HG03378 (cell line): ENCODE results near the gene HIC2.
"Not testable (repeated sequence)": the region's sequence is repeated elsewhere in the genome, so short reads cannot be mapped to it uniquely, and the experiment has no call there.

Experiments used
- ATAC-seq: cut with Tn5 transposase; IDR thresholded peaks from one replicate; pipeline ENCODE4 v1.9.1; 2021; ENCODE audit warnings: mild to moderate bottlenecking, moderate library complexity; ENCODE audit not compliant: unreplicated experiment

Gene HIC2

DNA sequence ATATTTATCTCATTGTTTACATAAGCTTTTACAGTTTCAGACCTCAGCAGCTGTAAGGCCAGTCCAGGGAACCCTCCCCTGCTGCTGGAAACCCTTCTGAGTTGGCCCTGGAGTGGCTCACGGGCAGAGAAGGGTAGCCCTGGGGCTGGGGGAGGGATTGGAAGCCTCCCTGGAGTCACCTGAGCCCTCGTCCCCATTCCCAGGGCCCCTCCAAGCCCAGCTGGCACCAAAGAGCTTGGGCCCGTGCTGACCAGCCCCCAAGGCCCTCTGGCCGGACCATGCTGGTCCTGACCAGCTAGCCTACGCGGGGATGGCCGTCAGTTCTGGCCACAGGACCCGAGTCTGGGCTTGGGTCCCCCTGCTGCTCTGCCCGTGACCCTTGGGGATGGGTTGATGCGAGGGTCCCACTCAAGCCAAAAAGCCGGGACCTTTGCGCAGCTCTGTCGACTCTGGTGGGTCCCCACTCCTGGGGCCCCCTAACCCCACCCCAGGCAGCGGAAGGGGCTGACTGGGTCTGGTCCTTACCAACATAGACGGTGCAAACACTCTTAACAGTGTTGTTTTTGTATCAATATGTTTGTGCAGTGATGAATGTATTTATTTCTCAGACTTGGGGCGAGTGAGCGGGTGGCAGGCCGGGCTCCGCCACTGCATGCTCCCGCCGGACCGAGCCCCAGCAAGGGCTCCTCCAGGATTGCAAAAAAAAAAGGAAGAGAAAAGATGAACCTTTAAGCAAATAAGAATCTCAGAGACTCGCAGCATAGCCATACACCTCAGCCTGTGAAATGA, 32.6 kb downstream of the HIC2 start:
- no peak for ATAC-seq

DNA sequence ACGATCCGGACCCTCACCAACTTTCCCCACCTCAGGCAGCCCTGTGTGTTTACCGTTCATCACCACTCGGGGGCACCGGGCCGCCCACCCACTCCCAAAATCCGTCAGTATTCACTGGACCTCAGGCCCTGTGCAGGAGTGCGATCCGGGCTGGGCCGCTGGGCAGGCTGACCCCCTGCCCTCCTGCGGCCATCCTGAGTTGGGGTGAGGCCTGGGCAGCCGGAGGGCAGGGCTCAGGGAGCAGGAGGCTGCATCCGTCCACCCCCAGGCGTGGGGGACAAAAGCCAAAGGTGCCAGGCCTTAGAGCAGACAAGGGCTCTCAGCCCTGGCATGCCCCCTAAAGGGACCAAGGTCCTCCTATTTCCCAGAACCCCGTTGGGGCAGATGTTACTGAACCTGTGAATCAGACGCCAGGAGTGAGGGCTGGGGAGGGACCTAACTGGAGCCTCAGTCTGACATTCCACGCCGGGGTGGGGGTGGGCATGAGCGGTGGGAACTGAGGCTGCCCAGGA, 33.2 kb downstream of the HIC2 start:
- no peak for ATAC-seq

DNA sequence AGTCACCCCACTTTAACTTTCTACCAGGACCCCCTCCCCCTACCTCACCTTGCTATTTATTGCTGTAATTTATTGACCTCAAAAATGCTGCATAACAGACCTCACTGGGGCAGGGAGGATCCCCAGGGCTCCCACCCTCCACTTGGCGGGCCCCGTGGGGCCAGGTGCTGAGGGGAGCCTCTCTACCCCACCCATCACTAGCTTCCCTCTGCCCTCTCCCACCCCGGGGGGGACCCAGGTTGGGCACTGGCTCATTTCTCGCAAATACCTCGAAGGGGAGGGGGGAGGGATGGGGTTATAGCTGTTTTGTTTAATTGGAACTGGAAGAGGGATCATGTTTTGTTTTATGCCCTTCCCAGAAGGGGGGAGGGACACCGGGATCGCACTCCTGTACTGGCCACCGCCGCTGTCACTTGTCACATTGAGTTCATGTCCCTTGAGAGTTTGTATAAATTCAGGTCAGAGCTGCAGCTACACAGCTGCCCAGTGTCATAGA, 33.7 kb downstream of the HIC2 start:
- no peak for ATAC-seq

DNA sequence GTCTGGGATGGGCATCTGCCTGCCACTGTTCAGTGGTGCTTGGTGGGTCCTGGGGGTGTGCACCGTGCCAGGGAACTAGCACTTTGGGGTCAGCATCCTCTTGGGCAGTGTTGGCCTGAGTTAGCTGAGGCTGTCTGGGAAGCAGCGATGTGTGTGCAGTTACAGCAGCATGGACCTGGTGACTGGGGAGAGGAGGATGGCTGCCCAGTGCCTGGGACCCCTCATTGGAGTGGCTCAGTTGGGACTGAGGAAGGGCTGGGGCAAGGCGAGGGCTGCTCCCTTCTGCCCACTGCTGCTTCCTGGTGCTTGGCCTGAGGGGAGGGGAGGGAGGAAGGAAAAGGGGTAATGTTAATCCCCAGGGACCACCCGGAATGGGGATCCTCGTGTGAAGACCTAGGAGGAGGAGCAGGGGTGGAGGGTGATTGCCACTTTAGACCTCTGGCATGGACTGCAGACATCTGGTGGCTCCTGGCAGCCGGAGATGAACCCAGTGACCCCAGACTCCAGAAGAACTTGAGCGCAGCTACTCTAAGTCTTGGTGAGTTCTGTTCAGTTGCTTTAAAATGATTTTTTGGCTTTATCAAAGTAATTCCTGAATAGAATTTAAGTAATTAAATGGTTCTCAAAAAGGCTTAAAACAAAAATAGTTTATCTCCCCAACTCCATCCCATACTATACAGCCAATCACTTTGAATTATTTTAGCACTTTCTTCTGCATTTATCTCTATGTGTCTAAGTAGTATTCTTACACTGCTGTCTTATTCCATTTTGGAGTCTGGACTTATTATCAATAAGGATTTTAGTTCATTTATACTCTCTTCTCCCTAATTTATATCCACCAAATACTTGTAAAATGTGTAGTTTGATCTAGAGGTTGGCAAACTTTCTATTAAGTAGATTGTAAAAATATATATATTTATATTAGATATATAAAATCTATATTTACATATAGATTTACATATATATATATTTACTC, 34.7 kb downstream of the HIC2 start:
- ATAC-seq: no peak

DNA sequence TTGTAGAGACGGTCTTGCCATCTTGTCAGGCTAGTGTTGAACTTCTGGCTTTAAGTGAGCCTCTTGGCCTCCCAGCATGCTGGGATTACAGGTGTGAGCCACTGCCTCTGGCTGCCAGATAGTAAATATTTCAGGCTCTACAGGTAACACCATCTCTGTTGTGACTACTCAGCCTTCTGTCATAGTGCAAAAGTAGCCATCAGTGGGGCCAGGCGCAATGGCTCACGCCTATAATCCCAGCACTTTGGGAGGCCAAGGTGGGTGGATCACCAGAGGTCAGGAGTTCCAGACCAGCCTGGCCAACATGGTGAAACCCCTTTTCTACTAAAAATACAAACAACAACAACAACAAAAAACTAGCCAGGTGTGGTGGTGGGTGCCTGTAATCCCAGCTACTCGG, 35.5 kb downstream of the HIC2 start:
- not testable (repeated sequence) for ATAC-seq

DNA sequence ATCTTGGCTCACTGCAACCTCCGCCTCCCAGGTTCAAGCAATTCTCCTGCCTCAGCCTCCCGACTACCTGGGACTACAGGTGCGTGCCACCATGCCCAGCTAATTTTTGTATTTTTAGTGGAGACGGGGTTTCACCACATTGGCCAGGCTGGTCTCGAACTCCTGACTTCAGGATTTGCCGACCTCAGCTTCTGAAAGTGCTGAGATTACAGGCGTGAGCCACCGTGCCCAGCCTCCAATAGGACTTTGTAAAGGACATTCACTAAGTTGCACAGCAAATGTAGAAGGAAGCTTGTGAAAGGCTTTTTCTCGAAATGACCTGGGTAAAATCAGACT, 37.8 kb downstream of the HIC2 start:
- ATAC-seq: not testable (repeated sequence)

DNA sequence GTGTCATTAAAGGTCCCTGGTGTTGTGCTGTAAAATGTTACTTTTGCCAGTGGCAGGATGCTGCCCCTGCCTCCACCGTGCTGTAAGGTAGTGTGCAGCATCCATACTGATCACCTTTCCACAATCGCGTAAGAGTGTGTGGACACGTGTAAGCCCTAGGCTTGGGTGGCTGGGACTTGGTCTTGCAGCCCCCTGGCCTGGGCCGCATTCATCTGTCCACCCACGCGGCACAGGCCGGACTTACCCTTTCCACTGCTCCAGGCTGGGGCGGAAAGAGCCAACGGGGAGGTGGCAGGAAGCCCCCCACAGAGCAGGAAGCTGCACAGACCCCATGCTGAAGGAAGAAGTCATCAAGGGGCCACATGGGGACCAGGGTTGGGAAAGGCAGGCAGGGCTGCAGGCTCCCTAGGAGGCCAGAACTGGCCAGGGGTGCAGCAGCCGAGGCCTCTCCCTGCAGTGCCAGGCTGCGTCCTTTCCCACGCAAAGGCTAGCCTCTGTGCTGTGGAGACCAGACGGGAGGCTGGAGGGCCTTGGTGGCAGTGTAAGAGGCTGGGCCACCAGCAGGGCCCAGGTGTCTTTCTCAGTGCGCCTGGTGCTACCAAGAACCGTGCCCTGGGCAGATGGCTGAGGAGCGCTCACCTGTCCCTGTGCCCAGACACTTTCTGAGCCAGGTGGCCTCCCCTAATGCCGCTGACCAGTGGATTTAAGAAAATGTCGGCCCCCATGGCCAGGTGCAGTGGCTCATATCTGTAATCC, 38.3 kb downstream of the HIC2 start:
- no peak for ATAC-seq

DNA sequence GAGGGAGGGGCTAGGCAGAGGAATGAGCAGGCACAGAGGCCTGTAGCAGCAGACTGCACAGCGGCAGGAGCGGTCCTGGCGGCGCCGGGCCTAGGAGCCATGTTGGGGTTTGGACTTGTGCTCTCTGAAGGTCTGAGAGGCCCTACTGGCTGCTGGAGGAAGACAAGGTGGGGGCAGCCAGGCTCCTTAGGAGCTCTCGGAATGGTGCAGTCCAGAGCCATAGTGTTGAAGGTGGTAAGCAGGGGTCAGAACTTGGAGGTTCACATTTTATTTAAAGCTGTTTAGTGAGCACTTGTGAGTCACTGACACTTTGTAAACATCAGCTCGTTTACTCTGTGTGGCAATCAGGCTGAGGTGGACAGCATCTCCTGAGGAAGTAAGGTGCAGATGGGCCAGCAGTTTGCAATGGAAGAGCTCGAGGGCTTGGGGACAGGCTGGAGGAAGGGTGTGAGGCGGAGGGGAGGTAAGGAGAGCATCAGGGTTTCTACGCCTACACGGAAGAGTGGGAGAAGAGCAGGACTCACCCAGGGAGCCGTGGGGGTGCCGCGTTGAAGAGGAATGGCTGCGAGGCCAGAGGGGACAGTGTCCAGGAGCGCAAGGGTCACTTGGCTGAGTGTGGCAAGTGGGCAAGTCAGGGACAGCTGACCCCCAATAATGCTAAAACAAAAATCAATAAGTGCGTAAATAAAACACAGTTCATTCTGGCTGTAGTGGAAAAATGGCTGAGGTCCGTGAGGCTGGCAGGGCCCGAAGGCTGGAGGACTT, 40.0 kb downstream of the HIC2 start:
- no peak for ATAC-seq

DNA sequence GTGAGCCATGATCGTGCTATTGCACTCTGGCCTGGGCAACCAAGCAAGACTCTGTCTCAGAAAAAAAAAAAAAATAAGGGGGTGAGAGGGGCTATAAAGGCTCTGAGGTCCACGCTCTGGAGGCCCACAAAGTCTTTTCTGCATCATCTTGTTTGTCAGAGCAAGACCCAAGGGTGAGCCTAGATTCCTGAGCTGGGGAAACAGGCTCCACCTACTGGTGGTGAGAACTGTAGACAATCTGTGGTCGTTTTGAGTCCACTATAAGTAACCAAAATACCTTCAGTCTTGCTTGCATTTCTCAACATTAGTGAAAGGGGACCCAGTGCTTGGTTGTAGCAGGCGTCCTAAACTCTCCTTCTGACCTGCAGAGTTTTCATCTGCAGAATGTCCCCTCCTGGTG, 45.5 kb downstream of the HIC2 start:
- not testable (repeated sequence) for ATAC-seq

DNA sequence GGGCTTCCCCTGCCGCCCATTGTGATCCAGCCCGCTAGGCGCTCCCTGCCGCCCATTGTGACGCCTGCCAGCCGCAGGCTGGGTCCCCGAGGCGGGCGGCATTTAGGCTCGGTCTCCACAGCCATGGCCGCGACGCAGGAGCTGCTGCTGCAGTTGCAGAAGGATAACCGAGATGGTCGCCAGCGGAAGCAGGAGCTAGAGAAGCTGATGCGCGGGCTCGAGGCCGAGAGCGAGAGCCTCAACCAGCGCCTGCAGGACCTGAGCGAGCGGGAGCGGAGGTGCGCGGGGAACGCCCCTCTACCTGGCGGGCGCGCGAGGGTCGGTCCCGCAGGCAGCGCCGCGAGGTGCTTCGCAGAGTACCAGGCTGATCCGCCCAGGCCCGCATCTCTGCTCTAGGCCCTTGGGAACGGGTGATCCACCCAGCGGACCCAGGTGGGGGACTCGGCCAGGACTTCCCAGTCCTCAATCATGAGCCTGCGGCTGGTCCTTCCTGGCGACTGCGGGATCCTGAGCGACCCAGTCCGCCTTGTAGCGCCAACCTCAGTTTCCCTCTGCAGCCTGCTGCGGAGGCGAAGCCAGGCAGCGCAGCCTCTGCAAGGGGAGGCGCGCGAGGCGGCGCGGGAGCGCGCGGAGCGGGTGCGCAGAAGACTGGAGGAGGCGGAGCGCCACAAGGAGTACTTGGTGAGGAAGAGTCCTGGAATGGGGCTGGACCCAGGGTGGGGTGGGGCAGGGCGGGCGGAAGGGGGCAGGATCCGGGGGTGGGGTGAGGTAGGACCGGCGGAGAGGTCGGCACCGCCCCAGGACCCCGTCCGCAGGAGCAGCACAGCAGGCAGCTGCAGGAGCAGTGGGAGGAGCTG, 50.4 kb downstream of the HIC2 start, which contains the start of gene TMEM191C:
TMEM191C (plus strand) TSS at position 51 of the 857 bp plus-strand sequence; CDS start at position 124, 73 bp downstream.
- peak; percentile 16 for ATAC-seq

DNA sequence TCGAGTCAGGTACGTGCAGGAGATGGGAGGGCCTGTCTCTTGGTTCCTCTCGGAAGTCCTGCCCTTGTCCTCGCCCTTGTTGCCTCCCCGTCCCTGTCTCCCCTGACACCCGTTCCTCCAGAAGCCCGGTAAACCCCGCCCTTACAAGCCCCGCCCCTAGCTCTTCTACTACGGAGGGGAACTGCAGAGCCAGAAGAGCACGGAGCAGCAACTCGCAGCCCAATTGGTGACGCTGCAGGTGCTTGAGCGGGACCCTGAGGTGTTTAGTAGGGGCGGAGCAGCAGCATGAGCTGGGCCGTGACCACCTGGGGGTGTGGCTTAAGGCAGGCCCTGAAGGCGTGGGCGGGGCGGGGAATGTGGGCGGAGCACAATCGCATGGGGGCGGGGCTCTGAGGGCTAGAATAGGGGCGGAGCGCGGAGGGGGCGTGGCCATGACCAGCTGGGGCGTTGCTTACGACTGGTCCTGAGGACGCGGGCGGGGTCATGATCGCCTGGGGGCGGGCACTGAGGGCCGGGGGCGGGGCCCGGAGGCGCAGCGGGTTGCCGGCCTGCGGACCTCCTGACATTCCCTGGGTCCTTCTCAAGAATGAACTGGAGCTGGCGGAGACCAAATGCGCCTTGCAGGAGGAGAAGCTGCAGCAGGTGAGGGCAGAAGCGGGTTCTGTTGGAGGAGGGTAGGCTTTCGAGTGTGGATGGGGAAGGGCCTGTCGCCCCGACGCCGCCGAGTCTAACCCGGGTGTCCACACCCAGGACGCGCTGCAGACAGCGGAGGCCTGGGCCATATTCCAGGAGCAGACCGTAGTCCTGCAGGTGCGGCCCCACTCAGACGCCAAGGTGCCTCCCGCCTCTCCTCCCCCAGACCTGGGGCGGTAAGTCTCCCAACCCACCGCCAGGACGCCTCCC, 51.3 kb downstream of the HIC2 start:
- peak; percentile 87 for ATAC-seq

DNA sequence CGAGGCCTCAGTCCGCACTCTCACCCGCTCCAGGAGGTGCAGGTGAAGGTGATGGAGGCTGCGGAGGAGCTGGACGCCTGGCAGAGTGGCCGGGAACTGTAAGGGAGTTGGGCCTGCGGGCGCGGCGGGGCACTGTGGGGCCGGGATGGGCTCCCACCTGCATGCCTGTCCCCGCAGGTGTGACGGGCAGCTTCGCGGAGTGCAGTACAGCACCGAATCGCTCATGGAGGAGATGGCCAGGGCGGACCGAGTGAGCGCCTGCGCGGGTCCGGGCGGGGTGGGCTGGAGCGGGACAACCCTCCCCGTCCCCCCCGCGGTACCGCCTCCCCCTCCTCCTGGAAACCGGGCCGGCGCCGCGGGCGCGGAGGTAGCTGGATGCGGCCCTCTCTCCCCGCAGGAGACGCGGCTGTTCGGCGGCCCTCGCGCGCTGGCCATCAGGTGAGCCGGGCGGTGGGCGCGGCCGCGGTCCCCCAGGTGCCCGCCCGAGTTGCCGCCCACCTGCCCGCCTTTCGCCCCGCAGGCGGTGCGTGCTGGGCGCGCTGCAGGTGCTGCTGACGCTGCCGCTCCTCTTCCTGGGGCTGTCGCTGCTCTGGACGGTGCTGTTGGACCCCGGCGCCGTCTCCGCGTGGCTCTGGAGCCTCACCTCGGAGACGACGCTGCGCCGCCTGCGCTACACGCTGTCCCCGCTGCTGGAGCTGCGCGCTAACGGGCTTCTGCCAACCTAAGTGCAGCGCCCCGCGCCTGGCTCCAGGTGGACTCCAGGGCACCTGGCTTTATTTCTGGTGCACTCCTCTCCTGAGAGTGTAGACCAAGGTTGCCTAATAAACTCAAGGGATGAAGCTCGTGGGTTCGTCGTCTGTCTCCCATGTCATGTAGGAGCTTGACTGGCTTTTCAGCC, 52.2 kb downstream of the HIC2 start:
- ATAC-seq: not testable (repeated sequence)

DNA sequence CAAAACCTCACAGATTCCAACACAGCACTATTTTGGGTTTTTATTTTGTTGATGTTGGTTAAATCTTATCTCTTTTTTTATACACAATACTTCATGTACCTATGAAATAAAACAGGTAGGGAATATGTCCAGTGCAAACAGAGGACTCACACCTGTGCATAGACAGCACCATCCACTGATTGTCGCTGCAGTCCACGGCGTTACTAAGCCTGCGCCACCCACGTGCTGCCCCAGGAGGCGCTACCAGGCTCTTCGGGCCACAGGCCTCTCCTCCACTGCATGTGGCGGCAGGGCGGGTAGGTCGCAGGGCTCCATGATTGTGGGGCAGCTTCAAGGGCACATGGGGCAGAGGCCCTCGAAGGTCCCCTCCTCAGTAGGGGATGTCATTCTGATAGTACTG, 55.8 kb downstream of the HIC2 start:
- not testable (repeated sequence) for ATAC-seq

DNA sequence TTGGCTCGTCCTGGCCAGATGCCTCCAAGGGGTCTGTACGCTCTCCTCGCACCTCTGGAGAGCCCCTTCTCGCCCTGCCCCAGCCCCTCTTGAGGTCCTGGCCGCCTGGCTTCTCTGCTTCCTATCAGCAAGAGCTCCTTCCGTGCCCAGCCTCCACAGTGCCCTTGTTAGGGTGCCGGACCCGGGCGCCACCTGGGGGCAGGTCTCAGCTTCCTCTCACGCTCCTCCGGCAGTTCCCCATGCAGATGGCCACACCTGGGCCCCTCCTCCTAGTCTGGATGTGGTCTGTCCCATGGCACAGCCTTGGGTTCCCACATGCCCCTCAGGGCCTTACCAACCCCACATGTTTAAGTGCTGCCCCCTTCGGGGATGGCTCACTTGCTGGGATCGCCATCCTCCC, 56.5 kb downstream of the HIC2 start:
- ATAC-seq: not testable (repeated sequence)

DNA sequence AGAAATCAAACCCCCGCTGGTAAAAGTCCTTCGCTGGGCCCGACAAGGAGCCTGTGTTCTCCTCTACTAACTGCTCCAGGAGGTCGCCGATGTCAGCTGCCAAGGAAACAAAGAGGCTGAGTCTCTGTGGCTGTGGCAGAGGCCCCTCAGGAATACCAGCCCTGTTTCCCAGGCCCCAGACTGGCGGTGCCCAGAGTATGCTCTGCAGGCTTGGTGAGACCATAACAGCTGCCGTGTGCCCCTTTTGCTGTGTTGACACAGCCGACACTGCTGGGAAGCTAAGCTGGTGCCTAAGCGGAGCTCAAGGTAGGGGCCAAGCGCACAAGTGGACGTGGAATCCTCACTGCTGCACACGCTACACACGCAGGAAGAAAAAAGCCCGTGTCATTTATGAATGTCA, 66.9 kb downstream of the HIC2 start:
- ATAC-seq: not testable (repeated sequence)

DNA sequence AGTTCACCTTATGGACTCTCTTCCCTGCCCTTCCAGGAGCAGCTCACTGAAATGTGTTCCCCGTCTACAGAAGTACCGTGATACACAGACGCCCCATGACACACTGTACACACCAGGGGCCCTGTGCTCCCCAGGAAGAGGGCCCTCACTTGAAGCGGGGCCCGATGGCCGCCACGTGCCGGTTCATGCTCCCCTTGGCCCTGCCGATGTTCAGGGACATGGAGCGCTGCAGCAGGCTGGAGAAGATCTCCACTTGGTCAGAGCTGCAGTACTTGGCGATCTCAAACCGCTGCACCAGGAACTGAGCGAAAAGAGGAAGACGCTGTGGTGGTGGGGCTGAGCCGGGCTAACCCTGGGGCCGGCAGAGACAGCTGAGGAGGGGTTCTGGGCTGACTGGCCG, 70.6 kb downstream of the HIC2 start:
- not testable (repeated sequence) for ATAC-seq

DNA sequence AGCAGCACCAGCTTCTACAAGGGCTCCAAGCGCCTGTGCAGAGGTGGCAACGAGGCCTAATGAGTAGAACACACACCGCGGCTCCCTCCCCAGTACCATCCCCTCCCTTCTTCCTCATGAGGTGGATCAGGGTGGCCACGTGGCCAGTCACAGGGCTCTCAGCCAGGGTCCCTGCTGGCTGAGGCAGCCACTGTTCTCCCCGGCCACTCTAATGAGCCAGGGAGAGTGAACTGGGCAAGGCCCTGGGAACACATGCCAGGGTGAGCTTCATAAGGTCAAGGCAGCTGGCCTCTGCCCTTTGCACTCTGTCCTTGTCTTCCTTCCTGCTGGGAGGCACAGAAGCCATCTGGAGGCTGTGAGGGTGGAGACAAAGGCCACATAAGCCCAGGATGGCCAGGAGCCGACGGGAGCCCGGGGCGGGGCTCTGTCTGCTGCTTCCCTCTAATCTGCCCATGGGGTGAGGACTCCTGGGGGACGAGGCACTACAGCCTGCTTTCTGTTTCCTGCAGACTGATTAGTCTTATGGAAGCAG, 72.0 kb downstream of the HIC2 start:
- not testable (repeated sequence) for ATAC-seq
